ENCODE data around the gene FUT8.

The FUT8 gene

DNA sequence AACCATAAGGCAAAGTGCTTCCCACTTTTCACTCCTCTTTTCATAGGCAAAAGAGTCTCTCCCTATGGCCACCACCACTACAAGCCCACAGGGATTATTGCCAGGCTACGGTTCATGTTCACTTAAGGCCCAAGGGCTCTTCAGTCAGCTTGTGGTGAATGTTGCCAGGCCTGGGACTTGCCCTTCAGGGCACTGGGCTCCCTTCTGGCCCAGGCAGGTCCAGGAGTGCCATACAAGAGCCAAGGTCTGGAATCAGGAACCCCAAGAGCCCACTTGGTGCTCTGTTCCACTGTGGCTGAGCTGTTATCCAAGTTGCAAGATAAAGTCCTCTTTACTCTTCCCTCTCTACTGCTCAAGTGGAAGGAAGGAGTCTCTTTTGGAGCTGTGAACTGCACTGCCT is 307.6 kb downstream of the FUT8 start:
- no peak for DNase-seq

- no peak for DNase-seq
These were observed 308.2 kb downstream of the FUT8 start for GRCh38 chr14:65720743-65721142.

- no peak for DNase-seq
These were observed 310.8 kb downstream of the FUT8 start for GRCh38 chr14:65723348-65723747.

DNA sequence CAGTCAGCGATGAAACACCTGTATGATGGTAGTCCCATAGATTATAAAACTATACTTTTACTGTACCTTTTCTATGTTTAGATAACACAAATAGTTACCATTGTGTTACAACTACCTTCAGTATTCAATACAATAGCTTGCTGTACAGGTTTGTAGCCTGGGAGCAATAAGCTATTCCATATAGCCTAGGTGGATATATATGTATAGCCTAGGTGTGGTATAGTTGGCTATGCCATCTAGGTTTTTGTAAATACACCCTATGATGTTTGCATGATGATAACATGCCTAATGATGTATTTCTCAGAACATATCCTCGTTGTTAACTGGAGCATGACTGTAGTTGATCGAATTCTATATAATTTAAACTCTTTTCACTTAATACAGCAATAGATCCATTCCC is 316.1 kb downstream of the FUT8 start:
- DNase-seq = no peak

- no peak for DNase-seq
These were observed 317.0 kb downstream of the FUT8 start for GRCh38 chr14:65729566-65729965.

GRCh38 chr14:65731933-65732506 is 319.5 kb downstream of the FUT8 start:
- DNase-seq = no peak

DNA sequence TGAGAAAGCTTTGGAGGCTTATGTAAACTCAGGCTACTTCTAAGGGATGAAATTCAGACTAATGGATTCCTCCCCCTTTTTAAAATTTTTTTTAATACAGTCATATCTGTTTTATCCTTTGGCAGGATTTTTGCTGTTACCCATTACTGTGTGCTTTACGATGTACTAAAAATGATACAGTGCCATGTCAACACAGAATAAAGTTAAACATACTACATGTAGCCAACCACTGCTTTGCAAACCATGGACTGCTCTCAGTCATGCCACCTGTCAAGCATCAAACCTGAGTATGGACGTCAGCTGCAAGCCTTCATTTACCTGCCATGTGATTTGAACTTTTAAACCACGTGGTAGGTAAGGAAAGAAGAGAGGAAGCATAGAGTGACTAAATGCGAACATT is 325.8 kb downstream of the FUT8 start:
- no peak for DNase-seq

DNA sequence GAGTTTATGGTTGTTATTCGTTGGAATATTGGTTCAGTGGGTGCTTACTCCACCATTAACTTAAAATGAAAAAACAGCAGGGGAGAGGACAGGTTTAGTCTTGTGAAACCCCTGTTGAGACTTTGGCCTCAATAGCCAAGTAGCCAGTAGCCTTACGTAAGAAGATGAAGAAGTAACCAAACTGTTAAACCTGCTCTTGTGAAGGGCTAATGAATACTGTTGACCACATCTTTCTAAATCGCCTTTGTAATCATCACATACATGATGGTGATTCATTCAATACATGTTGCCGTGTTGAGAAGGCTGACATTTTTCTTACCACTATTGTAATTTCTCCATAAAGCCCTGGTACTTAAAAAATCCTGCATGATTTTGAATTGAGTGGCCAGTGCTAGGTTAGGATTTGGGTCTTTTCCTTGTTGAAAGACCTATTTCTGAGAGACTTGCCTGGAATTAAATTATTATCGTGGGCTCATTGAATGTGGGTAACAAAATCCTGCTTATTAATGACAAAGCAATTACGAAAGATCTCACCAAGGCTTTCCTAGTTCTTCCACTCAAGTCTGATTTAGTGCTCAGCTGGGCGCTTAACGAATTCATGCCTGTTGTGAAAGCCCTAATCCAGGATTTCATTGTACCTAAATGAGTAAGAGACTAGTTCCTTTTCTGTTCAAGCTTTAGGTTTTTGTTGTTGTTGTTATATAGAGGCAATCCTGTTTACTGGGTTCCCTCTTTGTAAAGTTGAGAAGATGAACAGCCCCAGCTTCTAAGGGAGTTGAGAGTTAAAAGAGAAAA is 333.1 kb downstream of the FUT8 start:
- no peak for DNase-seq

DNA sequence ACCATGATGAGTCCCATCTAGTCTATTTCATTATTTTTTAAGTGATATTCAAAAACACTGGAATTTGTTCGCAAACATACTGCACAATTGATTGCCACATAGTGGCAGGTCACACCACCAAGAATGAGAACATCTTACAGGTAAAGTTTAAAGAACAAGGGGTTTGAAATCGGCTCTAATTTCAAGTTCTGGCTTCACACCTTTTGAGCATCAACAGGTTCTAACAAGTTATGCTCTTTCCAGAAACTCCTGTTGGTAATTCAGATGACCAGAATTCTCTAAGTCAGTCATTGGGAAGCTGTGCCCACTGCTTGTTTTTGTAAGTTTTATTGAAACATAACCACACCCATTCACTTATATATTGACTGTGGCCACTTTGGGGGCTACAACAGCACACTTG is 336.3 kb downstream of the FUT8 start:
- DNase-seq = no peak

DNA sequence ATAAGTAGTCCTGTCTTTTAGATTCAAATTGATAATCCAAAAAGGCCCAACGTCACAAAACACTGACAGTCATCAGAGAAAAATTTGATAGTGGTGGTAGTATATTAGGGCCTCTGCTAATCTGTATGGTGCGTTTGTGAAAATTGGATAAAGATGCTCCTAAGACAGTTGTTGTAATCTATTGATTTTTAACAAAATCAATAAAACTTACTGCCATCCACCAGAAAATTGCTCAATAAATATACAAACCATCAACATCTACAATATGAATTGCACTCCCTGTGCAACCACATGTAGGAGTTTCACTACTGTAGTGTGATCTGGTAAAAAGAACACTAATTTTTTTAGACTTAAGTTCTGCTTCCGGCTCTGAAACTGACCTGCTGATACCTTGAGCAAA is 336.8 kb downstream of the FUT8 start:
- DNase-seq = no peak

DNA sequence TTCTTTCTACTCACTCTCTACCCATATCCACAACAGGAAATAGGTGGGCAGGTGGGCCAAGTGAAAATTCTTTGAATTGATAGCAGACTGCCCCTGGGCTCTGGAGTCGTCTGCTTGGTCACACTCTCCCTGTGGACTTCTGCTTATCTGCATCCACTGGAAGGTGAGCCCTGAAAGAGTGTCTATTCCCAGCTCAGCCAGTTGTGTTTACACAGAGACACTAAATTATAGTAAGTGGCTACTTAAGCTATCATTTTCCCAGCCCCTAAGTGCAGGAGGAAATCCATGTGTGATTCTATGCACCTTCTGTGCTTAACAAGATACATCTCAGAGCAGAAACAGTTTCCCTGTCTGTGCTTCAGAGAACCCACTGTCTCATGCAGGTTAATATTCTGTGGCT is 338.4 kb downstream of the FUT8 start:
- no peak for DNase-seq

DNA sequence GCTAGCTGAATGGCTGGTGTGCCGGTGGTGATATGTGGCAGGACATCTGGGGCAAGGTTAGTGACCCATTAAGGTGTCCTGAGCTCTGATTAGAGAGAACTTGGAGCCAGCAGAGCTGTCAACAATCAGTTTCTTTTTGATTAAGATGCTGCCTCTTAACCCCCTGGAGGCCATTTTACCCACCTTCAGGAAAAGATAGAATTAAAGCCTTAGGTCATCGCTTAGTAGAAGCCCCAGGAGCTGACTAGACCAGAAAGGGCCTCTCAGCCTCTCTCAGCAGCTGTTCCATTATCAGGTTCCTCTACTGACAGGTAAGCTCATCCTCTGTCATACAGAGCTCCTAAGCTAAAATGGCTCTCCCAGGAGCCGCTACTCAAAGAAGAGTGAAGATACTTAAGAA is 339.0 kb downstream of the FUT8 start:
- no peak for DNase-seq

GRCh38 chr14:65753061-65753460 is 340.5 kb downstream of the FUT8 start:
- DNase-seq = no peak

DNA sequence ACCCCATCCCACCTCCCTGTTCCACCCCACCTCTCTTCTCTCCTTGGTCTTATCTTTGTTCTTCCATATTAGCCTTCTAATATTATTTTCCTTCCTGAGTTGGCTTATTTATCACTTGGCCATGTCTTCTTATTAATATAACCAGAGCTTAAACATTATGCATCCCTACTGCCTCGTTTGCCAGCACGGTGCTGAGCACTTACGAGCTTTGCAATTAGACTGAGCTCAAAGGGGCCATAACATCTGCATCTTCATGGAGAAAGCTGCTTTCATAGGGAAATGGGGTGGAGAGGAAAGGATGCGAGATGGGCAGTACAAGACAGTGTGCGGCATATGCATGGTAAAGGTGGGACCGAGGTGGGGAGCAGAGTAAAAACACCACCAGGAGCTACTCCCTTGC is 342.8 kb downstream of the FUT8 start:
- DNase-seq = no peak

DNA sequence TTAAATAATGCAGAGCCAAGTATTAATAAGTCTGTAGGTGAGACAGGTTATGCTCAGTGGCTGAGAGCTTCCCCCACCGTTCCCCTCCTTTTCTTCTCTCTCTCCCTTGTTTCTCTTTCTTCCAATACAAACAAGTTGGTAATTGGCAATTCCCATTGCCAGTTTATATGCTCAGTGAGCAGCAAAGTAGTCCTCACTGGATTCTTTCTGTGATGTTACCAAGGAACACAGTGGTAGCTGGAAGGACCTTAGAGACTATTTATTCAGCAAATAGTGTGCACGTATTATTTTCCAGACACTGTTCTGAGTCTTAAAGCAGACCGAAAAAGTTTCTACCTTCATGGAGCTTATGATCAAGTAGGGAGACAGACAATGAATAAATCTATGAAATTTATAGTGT is 344.4 kb downstream of the FUT8 start:
- no peak for DNase-seq

DNA sequence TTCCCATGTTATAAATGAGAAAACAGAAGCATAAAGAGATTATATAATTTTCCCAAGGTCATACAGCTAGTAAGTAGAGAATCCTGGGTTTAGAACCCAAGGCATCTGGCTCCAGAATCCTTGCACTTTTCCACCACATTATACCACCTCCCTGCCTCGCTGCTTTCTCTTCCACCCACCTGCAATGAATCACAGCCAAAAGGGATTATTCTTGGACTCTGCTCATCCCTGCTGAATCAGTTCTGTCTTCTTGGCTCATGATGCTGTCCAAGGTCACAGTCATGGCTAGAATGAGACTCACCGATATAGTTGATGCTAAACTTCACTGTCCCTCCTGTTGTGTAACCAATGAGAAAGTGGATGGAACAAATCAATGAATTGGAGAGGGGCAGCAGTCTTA is 356.6 kb downstream of the FUT8 start:
- no peak for DNase-seq

DNA sequence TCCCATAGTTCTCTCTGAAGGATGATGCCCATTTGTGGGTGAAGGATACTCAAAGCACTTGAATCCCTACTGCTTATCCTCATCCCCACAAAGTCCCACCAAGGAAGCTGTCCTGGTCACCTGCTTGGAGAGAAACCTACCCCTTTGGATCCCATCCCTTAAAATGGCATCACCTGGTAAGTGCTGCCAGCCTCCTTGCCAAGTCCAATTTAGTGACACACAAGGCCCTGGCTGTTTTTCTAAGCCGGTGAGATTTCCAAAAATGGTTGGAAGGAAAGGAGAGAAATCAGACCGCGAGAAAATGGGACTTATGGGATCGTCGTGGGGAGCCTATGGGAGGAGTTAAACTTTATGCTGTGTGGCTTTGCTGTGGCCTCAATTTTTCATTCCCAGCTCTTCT is 358.2 kb downstream of the FUT8 start:
- DNase-seq = no peak

DNA sequence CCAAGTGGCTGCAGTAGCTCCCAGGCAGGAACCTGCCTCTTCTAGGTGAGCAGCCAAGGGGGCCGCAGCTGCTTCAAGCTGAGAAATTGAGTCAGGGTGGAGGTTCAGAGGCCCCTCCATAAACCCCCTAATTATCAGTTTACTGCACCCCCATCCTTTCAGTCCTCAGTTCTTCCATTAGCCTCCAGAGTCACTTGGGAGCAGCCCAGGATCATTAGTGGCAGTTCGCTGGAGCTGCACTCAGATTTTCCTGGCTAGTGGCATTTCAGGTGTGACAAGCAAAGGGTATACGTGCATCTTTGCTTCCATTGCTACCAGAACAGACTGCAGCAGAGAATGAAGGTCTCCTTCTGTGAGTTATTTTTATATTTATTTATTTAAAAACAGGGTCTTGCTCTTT is 358.7 kb downstream of the FUT8 start:
- no peak for DNase-seq

DNA sequence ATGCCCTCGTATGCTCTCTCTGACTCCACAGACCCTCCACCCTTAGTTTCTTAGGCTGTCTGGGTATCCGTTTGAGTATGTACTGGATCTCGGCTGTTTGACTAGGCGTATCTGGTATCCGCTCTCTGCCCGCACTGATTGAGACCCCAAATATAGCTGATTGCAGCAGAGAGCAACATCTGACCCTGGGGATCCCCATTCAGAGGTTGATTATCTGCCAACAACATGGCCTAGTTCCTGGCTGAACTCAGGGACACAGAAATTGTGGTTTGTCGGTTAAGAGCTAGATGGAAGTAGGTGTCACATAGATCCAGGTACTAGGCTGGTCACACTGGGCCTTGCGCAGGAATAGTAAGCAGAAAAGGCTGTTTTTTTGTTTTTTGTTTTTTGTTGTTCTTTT is 359.9 kb downstream of the FUT8 start:
- no peak for DNase-seq

GRCh38 chr14:65772921-65773574 is 360.5 kb downstream of the FUT8 start:
- no peak for DNase-seq

DNA sequence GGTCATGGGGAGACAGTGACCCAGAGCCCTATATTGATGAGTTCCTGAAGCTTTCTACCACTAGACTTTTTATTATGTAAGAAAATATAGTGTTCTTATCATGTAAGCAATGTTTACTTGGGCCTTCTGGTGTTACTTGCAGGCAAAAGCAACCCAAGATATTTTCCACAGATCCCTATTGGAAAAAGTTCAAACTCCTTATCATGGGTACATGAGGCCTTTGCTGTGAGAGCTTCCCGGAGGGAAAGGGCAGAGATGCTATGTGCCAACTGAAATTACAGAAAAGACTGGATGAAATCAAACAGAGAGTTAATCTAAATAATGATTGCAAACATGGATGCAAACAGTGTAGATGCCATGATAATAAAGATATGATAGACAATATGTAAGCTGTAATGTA is 361.5 kb downstream of the FUT8 start:
- DNase-seq = no peak

DNA sequence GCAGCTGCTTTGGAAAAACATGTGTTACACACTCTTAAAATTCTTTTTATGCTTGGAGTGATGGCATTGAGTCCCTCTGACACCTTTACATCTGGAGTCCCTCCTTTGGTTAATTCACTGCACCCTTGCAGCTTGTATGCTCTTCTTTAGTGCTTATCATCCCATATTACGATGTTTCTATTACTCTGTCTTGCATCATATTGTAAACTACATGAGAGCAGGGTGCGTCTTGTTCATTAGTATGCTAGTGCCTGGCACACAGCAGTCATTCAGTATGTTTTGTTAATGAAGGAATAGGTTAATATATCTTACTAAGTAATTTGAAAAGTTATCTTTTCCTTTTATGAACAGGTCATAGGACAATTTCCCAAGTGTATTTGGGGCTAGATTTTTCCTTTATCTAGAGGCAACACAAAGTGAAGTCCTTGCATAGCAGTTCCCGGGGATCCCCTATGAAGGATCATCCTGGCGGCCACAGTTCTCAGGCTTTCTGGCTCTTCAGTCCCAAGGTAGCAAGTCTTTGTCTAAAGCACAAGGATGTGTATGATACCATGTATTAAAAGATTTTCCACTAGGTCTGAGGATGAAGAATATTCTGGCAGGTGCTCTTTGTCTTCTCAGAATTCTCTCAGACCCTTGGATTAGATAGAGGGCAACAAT is 363.8 kb downstream of the FUT8 start:
- DNase-seq = no peak

DNA sequence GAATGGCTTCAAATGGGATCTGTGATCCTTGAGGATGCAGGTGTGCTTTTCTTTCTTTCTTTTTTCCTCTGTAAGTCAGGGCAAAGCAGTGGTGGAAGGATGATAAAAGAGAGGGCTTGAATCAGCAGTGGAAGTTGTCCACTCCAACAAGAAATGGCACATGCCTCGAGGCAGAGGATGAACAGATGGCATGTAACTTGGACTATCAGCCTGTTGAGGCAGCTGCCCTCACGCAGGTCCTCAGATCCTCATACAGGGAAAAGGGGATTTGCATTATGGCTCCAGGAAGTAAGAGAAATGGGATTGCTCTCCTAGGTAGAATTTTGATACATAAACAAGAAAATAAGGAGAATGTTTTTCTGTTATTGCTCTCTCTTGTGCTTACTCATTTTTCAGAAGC is 368.0 kb downstream of the FUT8 start:
- DNase-seq = no peak

DNA sequence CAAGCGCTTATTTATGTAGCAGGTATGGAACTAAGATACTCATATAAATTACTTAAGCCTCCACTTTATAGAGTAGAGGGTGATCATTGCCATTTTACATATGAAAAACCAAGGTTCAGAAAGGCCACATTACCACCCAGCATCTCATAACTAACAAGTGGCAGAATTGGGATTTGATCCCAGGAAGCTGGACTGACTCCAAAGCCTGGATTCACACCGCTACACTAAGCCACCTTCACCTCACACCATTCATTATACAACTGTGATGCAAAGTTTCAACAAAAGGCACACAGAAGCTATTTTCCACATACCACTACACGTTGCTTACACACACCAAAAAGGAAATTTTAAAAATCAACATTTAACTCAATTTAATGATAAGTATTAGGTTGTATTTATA is 370.6 kb downstream of the FUT8 start:
- DNase-seq = no peak
